ENCODE data around the gene ZDHHC11. TPM values are rescaled to one million over a fixed set of nuclear protein-coding genes. Genes with fewer than 3 reads are reported as not detected.

Gene ZDHHC11, protein sequence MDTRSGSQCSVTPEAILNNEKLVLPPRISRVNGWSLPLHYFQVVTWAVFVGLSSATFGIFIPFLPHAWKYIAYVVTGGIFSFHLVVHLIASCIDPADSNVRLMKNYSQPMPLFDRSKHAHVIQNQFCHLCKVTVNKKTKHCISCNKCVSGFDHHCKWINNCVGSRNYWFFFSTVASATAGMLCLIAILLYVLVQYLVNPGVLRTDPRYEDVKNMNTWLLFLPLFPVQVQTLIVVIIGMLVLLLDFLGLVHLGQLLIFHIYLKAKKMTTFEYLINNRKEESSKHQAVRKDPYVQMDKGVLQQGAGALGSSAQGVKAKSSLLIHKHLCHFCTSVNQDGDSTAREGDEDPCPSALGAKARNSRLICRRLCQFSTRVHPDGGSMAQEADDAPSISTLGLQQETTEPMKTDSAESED
- 0.94 and 2.1 TPM in 2 replicates for total RNA-seq (2014; rRNA removed; shearing (Covaris generic))

DNA sequence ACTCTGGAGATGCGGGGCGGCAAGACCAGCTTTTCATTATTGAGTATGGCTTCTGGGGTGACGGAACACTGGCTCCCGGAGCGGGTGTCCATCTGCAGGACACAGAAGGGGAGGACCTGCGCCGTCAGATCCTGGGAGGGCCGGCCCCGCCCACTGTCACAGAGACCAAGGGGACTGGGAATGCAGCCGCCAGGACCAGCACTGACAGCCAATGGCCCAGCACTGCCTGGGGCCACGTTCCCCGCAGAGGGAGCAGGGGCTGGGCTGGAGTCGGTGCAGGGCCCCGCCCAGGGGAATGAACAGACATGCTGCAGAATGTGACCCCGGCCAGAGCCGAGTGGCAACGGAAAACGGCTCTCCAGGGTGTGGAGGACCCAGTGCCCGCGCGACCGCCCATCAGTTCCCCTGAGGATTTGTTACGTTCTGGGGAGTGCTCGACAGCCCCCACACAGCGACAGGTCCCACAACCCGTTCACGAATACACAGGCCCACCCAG is at the start of gene ZDHHC11:
Gene ZDHHC11, minus strand, starts transcription at position 476 of the 496 bp plus-strand sequence. Its CDS starts 384 bp downstream, at position 92.
- Histone ChIP-seq H3K4me1 (no peaks in the 10 kb centered on the region), H3K4me3 (no peak within 1 kb of the TSS), H3K9me3 (replicated peaks) (no peaks in the 10 kb centered on the region), H3K36me3 (no peaks in the 10 kb centered on the region), H3K27ac (no peak within 1 kb of the TSS), H3K27me3 (no peaks in the 10 kb centered on the region)
- no peak for DNase-seq

DNA sequence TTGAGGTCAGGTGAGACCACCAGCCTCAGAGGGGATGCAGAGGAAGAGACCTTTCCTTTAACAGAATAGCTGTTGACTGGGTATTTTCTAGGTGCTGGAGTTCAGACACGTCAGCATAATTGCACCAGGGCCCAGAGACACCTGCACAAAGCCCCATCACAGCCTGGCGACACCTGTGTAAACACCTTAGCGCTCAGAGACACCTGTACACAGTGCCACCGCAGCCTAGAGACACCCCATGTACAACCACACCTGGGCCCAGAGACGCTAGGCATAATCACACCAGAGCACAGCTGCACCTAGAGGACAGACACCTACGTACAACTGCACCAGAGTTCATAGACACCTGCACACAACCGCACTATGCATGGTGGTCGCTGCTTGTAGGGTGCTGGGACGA is 42.9 kb upstream of the ZDHHC11 start:
- Histone ChIP-seq H3K27me3 (no peaks in the 10 kb centered on the region), H3K36me3 (peaks cover 10% of the 10 kb centered on the region), H3K4me1 (no peaks in the 10 kb centered on the region), H3K9me3 (replicated peaks) (no peaks in the 10 kb centered on the region), H3K27ac (no peak overlapping the region), H3K4me3 (peak overlapping the region; percentile 91)
- no peak for DNase-seq

DNA sequence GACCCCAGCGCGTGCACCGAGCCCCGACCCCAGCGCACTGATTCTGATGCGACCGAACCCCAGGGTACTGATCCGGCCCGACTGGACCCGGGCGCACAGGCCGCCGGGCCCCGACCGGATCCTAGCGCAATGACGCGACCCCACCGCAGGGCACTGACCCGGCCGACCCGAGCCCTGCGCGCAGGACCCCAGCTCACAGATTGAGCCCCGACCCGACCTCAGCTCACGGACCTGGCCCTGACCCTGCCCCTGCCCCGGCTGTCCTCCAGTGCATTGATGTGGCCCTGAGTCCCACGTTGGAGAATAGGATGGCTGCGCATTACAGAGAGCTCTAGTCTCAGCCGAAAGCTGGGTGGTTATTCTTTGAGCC is 42.3 kb upstream of the ZDHHC11 start:
- Histone ChIP-seq H3K36me3 (peaks cover 16% of the 10 kb centered on the region), H3K4me3 (peak overlapping the region; percentile 91), H3K9me3 (replicated peaks) (no peaks in the 10 kb centered on the region), H3K27ac (peak overlapping the region; percentile 79), H3K27me3 (no peaks in the 10 kb centered on the region), H3K4me1 (no peaks in the 10 kb centered on the region)
- no peak for DNase-seq

DNA sequence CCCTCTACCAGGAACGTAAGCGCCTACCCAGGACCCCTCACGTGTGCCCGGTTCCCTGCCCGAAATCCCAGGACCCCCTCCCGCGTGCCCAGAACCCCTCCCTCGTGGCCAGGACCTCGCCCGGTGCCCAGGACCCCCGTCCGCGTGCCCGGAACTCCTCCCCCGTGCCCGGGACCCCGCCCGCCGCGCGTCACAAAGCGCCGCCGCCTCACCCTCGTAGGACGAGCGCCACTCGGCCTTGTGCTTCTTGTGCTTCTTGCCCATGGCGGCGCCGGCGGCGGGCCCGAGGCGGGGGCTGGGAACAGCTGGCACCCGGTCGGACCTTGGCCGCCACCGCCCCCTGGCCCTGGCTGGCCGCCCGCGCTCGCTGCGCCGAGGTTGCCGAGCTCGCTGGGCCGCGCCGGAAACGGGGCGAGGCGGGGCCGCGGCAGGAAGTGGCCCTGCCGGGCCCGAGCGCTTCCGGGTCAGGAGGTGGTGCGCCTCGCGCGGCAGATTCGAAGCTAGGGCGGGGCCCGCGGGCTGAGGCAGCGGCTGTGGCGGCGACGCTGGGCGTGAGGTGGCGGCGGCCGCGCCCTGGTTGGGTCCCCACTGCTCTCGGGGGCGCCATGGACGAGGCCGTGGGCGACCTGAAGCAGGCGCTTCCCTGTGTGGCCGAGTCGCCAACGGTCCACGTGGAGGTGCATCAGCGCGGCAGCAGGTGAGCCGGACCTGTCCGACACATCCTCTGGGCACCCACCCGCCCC is 41.8 kb upstream of the ZDHHC11 start, which contains the start of the genes BRD9 and TRIP13:
Gene BRD9, minus strand, starts transcription at position 408 of the 743 bp plus-strand sequence. Its CDS starts 144 bp downstream, at position 264.
Gene TRIP13, plus strand, starts transcription at position 491 of the 743 bp plus-strand sequence. Its CDS starts 115 bp downstream, at position 606.
- peak within 1 kb of the TSS; percentile 79 for H3K27ac ChIP-seq
- no peaks in the 10 kb centered on the region for H3K27me3 ChIP-seq
- peak within 1 kb of the TSS; percentile 91 for H3K4me3 ChIP-seq
- no peaks in the 10 kb centered on the region for H3K9me3 ChIP-seq (replicated peaks)
- no peaks in the 10 kb centered on the region for H3K4me1 ChIP-seq
- peaks cover 16% of the 10 kb centered on the region for H3K36me3 ChIP-seq
- DNase-seq, result peak; percentile 68 to 73

DNA sequence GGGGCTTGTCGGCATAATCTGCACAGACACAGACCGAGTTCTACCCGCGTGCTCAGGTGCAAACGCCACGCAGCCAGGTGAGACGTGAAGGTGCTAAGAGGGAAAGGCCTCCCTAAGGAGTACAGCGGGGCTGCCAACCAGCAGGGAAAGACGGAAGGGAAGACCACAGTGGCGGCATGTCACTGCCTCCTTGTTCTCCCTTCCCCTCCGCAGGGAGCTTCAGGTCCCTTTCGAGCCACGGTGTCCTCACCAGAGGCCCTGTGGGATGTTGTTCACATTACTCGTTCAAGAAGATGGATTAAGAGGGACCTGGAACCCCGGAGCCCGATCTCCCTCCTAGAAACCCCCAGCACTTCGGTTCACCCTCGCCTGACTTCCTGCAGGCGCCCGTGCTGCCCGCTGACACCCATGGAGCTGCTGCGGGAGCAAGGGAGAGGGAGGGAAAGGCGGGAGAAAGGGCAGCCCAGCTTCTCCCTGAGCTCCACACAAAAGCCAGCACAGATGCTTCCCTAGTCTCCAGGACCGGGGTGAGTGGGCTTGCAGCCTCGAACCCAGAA is 41.1 kb upstream of the ZDHHC11 start:
- H3K27ac ChIP-seq, result peak overlapping the region; percentile 79
- DNase-seq, result peak in 1 of 2 experiments; percentile 20
- H3K27me3 ChIP-seq, result no peaks in the 10 kb centered on the region
- H3K9me3 ChIP-seq (replicated peaks), result no peaks in the 10 kb centered on the region
- peak overlapping the region; percentile 91 for H3K4me3 ChIP-seq
- H3K36me3 ChIP-seq, result peaks cover 21% of the 10 kb centered on the region
- H3K4me1 ChIP-seq, result no peaks in the 10 kb centered on the region

DNA sequence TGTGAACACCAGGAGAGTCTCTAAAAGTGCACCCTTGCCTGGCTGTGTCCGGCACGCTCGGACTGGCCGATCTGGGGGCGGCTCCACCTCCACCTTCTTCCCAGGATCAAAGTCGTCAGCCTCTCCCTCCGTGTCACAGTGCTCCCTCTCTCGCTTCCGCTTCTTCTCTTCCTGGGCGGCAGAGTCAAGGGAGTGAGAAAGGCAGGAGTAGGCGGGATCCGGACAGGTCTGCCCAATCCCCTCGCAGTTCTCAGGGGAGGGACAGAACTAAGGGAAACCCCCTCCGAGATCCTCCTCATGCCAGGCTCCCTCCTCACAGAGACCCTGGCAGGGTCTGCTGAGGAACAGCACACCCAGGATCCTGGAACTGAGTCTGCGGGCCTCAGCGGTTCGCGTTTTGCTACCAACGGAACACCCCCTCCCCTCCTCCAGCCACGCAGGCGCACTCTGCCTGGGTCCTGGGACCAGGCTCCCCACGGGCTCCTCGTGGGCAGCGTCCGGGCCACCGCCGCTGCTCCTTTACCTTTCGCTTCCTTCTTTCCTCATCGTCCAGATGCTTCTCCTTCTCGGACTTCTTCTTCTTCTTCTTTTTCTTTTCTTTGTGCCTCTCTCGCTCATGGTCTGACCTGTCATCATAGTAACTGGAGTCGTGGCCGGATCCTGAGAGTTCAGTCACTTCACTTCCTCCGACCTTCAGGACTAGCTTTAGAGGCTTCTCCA is 40.5 kb upstream of the ZDHHC11 start:
- Histone ChIP-seq H3K9me3 (replicated peaks) (no peaks in the 10 kb centered on the region), H3K36me3 (peaks cover 25% of the 10 kb centered on the region), H3K4me1 (no peaks in the 10 kb centered on the region), H3K27me3 (no peaks in the 10 kb centered on the region), H3K27ac (no peak overlapping the region), H3K4me3 (peak overlapping the region; percentile 91)
- no peak for DNase-seq

DNA sequence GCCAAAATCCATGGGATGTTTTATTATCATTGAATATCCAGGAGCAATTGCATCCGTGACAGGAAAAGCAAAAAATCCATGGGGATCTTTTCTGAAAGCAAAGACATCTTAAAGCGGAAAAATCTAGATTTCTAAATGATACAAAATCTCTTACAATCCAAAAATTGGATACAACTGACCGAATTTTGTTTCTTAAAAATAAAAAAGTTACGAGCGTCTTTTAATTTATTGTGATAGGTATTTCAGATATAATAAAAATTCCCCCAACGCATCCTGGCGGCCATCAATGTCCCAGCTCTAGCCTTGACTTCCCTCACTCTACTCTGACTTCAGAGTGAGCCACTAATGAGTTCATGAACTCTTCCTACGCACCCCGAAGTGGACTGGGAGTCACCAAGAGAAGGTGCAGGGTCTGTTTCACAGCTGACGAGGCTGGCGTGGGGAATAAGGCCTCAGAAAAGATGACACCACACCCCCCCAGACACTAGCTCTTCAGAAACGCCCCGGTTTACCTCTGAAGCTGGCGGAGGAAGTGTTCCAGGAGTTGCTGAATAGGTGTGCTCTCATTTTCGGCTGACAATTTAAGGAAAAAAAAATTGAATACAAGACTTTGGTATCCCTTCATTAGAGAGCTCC is 38.4 kb upstream of the ZDHHC11 start:
- no peak for DNase-seq
- no peaks in the 10 kb centered on the region for H3K4me1 ChIP-seq
- no peak overlapping the region for H3K27ac ChIP-seq
- no peaks in the 10 kb centered on the region for H3K27me3 ChIP-seq
- H3K36me3 ChIP-seq, result peaks cover 44% of the 10 kb centered on the region
- H3K9me3 ChIP-seq (replicated peaks), result no peaks in the 10 kb centered on the region
- H3K4me3 ChIP-seq, result no peak overlapping the region

DNA sequence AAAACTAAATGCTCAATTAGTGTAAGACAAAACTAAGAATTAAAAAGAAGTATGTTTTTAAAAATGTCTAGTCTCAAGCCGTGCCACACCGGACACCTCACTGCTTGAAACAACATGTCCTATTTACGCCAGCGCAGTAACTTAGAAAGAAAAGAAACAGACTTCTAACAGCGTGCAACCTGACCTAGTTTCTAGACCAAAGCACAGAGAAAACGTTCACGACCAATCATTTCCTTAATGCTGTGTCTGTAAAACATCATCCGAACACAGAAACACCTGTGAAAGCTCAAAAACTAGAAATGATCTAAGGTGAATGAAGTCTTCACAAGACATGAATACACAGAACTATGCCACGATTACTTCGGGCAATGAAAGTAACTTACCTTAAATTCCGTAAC is 37.9 kb upstream of the ZDHHC11 start:
- no peaks in the 10 kb centered on the region for H3K9me3 ChIP-seq (replicated peaks)
- no peaks in the 10 kb centered on the region for H3K27me3 ChIP-seq
- H3K27ac ChIP-seq, result no peak overlapping the region
- peaks cover 49% of the 10 kb centered on the region for H3K36me3 ChIP-seq
- no peak overlapping the region for H3K4me3 ChIP-seq
- DNase-seq, result no peak
- H3K4me1 ChIP-seq, result no peaks in the 10 kb centered on the region

DNA sequence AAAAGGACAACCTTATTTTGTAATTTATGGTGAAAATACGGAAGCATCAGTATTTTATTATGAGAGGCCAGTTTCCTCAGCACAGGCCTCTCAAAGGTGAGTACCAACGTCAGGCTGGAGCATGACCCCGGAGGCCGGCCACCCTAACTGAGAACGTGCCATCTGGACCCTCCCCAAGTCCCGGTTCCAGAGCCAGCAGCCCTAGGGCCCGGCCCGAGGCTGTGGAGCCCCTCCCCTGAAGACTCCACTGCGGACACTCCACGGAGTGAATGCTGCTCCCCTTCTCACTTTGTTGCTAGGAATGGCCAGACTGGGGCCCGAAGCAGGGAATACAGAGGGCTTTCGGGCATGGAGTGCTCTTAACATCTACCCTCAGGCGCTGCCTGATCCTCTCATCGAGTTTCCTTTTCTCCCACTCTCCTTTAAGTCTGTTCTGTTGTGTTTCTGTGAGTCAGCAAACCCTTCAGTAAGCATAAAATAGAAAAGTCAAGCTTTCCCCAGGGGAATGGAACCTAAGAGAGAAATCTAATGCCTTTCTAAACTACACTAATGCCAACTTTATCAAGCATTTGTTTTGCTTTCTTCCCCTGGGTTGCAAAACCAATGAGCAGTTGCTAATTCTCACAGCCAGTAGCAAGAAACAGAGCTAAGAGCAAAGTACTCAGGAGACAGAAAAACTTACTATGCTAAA is 37.3 kb upstream of the ZDHHC11 start:
- DNase-seq, result no peak
- Histone ChIP-seq H3K27me3 (no peaks in the 10 kb centered on the region), H3K4me3 (no peak overlapping the region), H3K4me1 (no peaks in the 10 kb centered on the region), H3K27ac (no peak overlapping the region), H3K36me3 (peaks cover 52% of the 10 kb centered on the region), H3K9me3 (replicated peaks) (no peaks in the 10 kb centered on the region)

DNA sequence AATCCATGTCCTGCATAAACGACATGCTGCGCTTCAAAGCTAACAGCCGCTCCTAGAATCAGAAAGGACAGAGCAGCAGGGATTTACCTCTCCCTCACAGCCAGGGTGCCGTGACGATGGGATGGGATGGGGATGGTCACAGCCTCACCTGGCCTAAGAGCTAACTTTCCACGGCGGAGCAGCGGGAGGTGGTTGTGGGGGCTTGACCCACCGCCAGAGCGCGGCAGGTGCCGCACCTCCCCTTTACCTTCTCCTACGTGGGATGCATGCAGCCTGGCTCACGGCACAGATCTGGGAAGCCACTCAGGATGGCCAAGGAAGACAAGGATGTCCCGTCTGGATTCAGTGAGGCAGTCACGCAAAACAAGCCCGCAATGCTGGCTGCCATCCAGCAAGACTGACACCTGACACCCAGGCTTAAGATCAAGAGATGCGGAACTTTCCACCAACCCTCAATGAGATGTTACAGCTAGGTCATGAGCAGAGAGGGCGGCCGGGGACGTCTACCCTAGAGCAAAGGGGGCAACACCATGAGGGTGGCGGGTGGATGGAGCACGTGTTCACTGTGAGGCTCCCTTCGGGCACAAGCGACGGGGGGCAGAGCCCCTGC is 36.0 kb upstream of the ZDHHC11 start:
- Histone ChIP-seq H3K27ac (no peak overlapping the region), H3K27me3 (no peaks in the 10 kb centered on the region), H3K4me1 (no peaks in the 10 kb centered on the region), H3K9me3 (replicated peaks) (no peaks in the 10 kb centered on the region), H3K4me3 (no peak overlapping the region), H3K36me3 (peaks cover 54% of the 10 kb centered on the region)
- no peak for DNase-seq

DNA sequence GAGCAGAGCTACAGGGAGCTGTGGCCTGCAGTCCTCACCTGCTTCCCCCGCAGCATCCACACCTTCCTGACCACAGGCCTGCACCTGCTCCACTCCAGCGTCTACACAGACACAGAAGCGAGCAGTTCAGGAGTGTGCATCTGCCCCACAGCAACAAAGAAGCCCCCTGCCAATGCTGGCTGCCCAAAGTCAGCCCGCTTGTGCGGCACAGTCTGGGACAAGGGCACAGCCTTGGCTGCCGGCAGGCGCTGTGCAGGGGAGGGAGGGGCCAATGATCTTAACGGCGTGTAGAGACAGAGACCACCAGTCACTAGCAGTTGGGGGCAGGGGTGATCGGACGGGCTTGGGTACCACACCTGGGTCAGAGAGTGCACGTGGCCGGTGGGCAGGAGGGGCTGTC is 35.2 kb upstream of the ZDHHC11 start:
- no peak overlapping the region for H3K4me3 ChIP-seq
- no peak for DNase-seq
- H3K9me3 ChIP-seq (replicated peaks), result no peaks in the 10 kb centered on the region
- no peak overlapping the region for H3K27ac ChIP-seq
- peaks cover 54% of the 10 kb centered on the region for H3K36me3 ChIP-seq
- H3K4me1 ChIP-seq, result no peaks in the 10 kb centered on the region
- no peaks in the 10 kb centered on the region for H3K27me3 ChIP-seq

DNA sequence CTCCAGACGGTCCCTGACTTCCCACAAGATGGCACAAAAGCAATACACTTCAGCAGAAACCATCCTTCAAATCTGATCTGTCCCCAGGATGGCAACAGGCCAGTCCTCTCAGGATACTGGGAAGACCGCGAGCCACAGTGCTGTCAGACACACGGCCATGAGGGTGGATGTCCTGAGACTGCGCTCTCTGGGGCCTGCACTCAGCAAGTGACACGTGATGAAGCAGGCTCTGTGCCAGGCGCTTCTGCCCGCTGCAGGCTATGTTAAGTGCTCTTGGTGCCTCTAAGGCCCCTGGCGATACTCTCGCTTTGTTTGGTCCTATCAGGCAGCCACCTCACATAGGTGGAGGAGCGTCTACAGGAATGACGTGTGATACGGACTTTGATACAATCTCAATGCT is 34.7 kb upstream of the ZDHHC11 start:
- Histone ChIP-seq H3K4me3 (no peak overlapping the region), H3K27me3 (no peaks in the 10 kb centered on the region), H3K9me3 (replicated peaks) (no peaks in the 10 kb centered on the region), H3K4me1 (no peaks in the 10 kb centered on the region), H3K27ac (no peak overlapping the region), H3K36me3 (peaks cover 49% of the 10 kb centered on the region)
- no peak for DNase-seq

DNA sequence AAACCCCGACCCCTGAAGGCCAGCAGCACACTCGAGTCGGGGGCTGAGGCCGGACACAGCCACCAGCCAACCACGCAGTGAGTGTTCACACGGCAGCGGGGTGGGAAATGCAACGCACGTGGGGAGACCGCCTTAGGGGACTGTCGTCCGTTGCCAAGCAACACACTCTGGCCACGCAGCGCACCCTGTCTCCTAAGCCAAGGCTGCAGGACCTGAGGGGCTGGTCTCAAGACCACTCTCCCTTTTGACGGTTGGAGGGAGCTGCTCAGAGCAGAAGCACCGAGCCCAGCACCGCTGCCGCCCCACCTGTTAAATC is 34.3 kb upstream of the ZDHHC11 start:
- Histone ChIP-seq H3K4me1 (no peaks in the 10 kb centered on the region), H3K27me3 (no peaks in the 10 kb centered on the region), H3K4me3 (no peak overlapping the region), H3K36me3 (peaks cover 45% of the 10 kb centered on the region), H3K9me3 (replicated peaks) (no peaks in the 10 kb centered on the region), H3K27ac (no peak overlapping the region)
- DNase-seq, result no peak
